Measurements from ENCODE around the gene DNAH8. TPM values are rescaled to one million over a fixed set of nuclear protein-coding genes. Genes with fewer than 3 reads are reported as not detected.

DNAH8 gene
- total RNA-seq, 1 experiment from 2014 or later, result not detected

- RAD21 ChIA-PET (ENCODE audit: low non-redundant PET in 1 of 2, low total read pairs in 2 of 2, uncharacterized antibody in 2 of 2, unreplicated experiment in 2 of 2), result no interaction called here
- Histone ChIP-seq H3K27me3 (ENCODE audit: insufficient read depth, low read length) (peaks cover 3% of the 10 kb centered on the region; the same call in 1 of the 2 replicates), H3K9ac (ENCODE audit: low read length) (no peak overlapping the region), H4K20me1 (ENCODE audit: insufficient read depth) (no peaks in the 10 kb centered on the region), H3K9me2 (ENCODE audit: insufficient read depth) (no peaks in the 10 kb centered on the region; the same call in 1 of the 2 replicates), H3K79me2 (ENCODE audit: insufficient read depth, low read length) (no peaks in the 10 kb centered on the region), H3K9me3 (ENCODE audit: control insufficient read depth in 1 of 2, insufficient read depth in 1 of 2, low read depth in 1 of 2, low read length in 2 of 2) (no peaks in the 10 kb centered on the region), H3K4me1 (ENCODE audit: control insufficient read depth in 1 of 2, insufficient read depth in 2 of 2, low read length in 2 of 2) (no peaks in the 10 kb centered on the region), H3K4me3 (replicated peaks in 1 of 2; ENCODE audit: low read depth in 1 of 2, low read length in 2 of 2) (no peak overlapping the region), H2AFZ (ENCODE audit: low read depth, low read length, poor library complexity, severe bottlenecking) (no peak overlapping the region), H3K27ac (ENCODE audit: low read depth, low read length) (no peak overlapping the region), H3K36me3 (ENCODE audit: control insufficient read depth in 1 of 2, insufficient read depth in 2 of 2, low read length in 2 of 2) (no peaks in the 10 kb centered on the region), H3K4me2 (ENCODE audit: low read length) (no peak overlapping the region)
- no peak for ATAC-seq
- intact Hi-C loops (cut with micrococcal nuclease), result no loop called here
- CTCF ChIA-PET, result interaction anchor here (1.0 to 2.7 kb wide), 3 partner anchors 12 to 16 kb away, joined by 3 to 14 read pairs (median 3); no protein-coding TSS in a partner anchor
- TF ChIP-seq EZH2 (IDR thresholded peaks at IDR 0.05), result no peak
- TF ChIP-seq CEBPB (IDR thresholded peaks at IDR 0.05; ENCODE audit: low read depth), result no peak
- POLR2A ChIA-PET, result no interaction called here
- BruUV-seq (replicated peaks), result no TSS peak
- no peak for DNase-seq (ENCODE audit: low read depth, low spot score)
Measured at GRCh38 chr6:38789256-38789655, 74.1 kb downstream of the DNAH8 start.

DNA sequence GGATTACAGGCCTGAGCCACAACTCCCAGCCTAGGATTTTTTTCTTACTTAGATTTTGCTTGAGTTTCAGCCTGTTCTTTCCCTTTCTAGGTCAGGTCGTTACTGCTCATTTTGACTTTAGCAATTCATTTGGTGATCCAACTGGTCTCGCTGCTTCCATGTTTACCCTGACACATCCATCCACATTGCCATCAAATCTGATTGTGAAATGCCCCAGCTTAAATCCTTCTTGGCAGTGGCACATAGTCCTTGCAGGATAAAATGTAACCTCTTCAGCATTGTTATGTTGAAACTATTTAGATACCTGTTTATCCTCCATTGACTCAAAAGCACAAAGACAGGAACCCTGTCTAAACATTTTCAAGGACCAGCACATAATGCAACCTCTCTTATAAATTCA lies 77.2 kb downstream of the DNAH8 start:
- no peaks in the 10 kb centered on the region for H3K4me1 ChIP-seq (ENCODE audit: control insufficient read depth in 1 of 2, insufficient read depth in 2 of 2, low read length in 2 of 2)
- no peaks in the 10 kb centered on the region; the same call in 1 of the 2 replicates for H3K9me2 ChIP-seq (ENCODE audit: insufficient read depth)
- peaks cover 3% of the 10 kb centered on the region; the same call in 1 of the 2 replicates for H3K27me3 ChIP-seq (ENCODE audit: insufficient read depth, low read length)
- POLR2A ChIA-PET, result no interaction called here
- no peaks in the 10 kb centered on the region for H3K9me3 ChIP-seq (ENCODE audit: control insufficient read depth in 1 of 2, insufficient read depth in 1 of 2, low read depth in 1 of 2, low read length in 2 of 2)
- H3K4me2 ChIP-seq (ENCODE audit: low read length), result no peak overlapping the region
- no peaks in the 10 kb centered on the region for H3K36me3 ChIP-seq (ENCODE audit: control insufficient read depth in 1 of 2, insufficient read depth in 2 of 2, low read length in 2 of 2)
- DNase-seq (ENCODE audit: low read depth, low spot score), result no peak
- no peak overlapping the region for H2AFZ ChIP-seq (ENCODE audit: low read depth, low read length, poor library complexity, severe bottlenecking)
- CTCF ChIA-PET, result no interaction called here
- intact Hi-C loops (cut with micrococcal nuclease), result no loop called here
- RAD21 ChIA-PET (ENCODE audit: low non-redundant PET in 1 of 2, low total read pairs in 2 of 2, uncharacterized antibody in 2 of 2, unreplicated experiment in 2 of 2), result no interaction called here
- H3K27ac ChIP-seq (ENCODE audit: low read depth, low read length), result no peak overlapping the region
- BruUV-seq (replicated peaks), result no TSS peak
- no peaks in the 10 kb centered on the region for H4K20me1 ChIP-seq (ENCODE audit: insufficient read depth)
- no peak overlapping the region for H3K4me3 ChIP-seq (replicated peaks in 1 of 2; ENCODE audit: low read depth in 1 of 2, low read length in 2 of 2)
- H3K79me2 ChIP-seq (ENCODE audit: insufficient read depth, low read length), result no peaks in the 10 kb centered on the region
- H3K9ac ChIP-seq (ENCODE audit: low read length), result no peak overlapping the region
- TF ChIP-seq FOSL1 (IDR thresholded peaks at IDR 0.05; ENCODE audit: low read depth), result no peak
- no peak for TF ChIP-seq JUND (IDR thresholded peaks at IDR 0.05)
- no peak for TF ChIP-seq YY1 (IDR thresholded peaks at IDR 0.05; ENCODE audit: extremely low read depth, insufficient replicate concordance, low read depth, low read length)
- TF ChIP-seq EZH2phosphoT487 (IDR thresholded peaks at IDR 0.05; ENCODE audit: borderline replicate concordance), result no peak
- TF ChIP-seq, protein P1, sequence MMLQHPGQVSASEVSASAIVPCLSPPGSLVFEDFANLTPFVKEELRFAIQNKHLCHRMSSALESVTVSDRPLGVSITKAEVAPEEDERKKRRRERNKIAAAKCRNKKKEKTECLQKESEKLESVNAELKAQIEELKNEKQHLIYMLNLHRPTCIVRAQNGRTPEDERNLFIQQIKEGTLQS (IDR thresholded peaks at IDR 0.05), result no peak
- no peak for TF ChIP-seq SP1 (IDR thresholded peaks at IDR 0.05; ENCODE audit: low read depth)
- no peak for TF ChIP-seq ZNF274 (IDR thresholded peaks at IDR 0.05; ENCODE audit: low read depth, low read length)
- no peak for TF ChIP-seq ZFX (IDR thresholded peaks at IDR 0.05)
- no peak for TF ChIP-seq RAD21 (IDR thresholded peaks at IDR 0.05; ENCODE audit: low read depth)
- ATAC-seq, result no peak
